AG09319 (cell line): ENCODE results near the gene NXF3.
"Not testable (repeated sequence)": the region's sequence is repeated elsewhere in the genome, so short reads cannot be mapped to it uniquely, and the experiment has no call there.

Experiments
- DNase-seq: peaks from one replicate; pipeline ENCODE4 v3.0.0-alpha.2; 2010; ENCODE audit warnings: low read depth; ENCODE audit errors: extremely low read depth
- CTCF ChIP-seq: IDR thresholded peaks from 2 replicates; pipeline ENCODE4 v1.5.1; 2011; ENCODE audit warnings: low read depth, mild to moderate bottlenecking, inconsistent platforms, low read length, moderate library complexity

Gene NXF3

DNA sequence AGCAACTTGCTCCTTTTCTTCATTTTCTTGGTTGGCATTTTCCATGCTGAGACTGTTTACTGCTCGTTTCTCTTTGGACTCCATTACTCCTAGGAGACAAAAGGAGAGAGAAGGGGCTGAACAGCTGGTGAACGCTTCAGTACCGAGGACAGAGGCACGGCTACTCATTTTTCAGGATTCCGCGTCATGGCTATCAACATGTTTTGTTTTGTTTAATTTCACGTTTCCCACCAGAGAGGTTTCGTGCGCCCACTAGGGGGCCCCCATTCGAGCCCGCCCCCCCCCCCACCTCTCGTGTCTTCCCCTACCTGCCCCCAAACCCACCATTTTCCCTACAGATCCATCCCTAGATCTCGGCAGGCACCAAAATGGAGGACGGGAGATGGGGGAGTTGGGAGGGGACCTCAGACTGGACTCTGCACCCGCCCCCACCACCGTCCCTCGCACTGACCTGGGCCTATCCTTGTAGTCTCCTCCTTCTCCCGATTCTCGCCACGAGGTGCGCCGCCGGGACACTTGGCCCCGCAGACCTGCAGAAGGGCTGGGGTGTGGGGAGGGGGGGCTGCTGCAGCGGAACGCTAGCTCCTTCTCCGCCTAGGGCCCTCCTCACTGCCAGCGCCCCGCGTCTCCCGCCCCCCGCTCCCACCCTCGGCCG, 29.6 kb downstream of the NXF3 start:
- DNase-seq, result no peak

GRCh38 chrX:103061486-103061885, 31.5 kb downstream of the NXF3 start:
- no peak for TF ChIP-seq CTCF

More for the DNA sequence above, 29.6 kb downstream of the NXF3 start:
- TF ChIP-seq CTCF, result no peak

GRCh38 chrX:103056902-103057301, 36.0 kb downstream of the NXF3 start:
- no peak for DNase-seq
- no peak for TF ChIP-seq CTCF

More at GRCh38 chrX:103061486-103061885, 31.5 kb downstream of the NXF3 start:
- DNase-seq, result no peak

DNA sequence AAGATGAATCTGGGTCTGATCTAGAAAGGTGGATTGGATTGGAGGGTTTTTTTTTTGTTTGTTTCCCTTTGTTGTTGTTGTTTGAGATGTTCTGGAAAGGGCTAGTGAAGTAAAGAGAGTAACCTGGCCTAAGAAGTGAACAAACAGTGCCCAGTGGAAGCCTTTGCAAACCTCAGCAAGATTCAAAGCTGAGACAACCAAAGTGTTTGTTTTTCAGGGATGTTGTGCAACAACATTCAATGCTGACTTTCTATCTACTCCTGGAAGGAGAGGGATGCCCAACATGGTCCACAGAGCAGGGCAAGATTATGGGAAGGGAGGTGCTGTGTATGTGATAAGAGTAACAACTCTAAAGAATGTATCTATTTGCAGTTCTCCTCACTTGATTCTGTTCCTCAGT, 40.3 kb downstream of the NXF3 start:
- no peak for DNase-seq
- no peak for TF ChIP-seq CTCF

- DNase-seq, result no peak
- no peak for TF ChIP-seq CTCF
Measured at GRCh38 chrX:103051260-103051789, 41.6 kb downstream of the NXF3 start.

DNA sequence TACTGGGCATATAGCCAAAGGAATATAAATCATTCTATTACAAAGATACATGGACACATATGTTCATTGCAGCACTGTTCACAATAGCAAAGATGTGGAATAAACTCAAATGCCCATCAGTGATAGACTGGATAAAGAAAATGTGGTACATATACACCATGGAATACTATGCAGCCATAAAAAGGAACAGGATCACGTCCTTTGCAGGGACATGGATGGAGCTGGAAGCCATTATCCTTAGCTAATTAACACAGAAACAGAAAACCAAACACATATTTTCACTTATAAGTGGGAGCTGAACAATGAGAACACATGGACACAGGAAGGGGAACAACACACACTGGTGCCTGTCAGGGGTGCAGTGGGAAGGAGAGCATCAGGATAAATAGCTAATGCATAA, 59.6 kb downstream of the NXF3 start:
- DNase-seq, result not testable (repeated sequence)
